Subcutaneous abdominal adipose tissue (tissue), 5 donors: ENCODE measurements around the gene FCRLA.
"Not testable (repeated sequence)": the region's sequence is repeated elsewhere in the genome, so short reads cannot be mapped to it uniquely, and the experiment has no call there.

Source experiments
- H3K27ac ChIP-seq: one replicate; pipeline ENCODE4 v1.7.0; 2013; ENCODE audit warnings: low read depth, mild to moderate bottlenecking, inconsistent platforms, low read length, moderate library complexity
- H3K27me3 ChIP-seq, 5 donors: one replicate each; pipeline ENCODE4 v1.7.0; 2013; ENCODE audit warnings: low read length in 5 of 5, inconsistent platforms in 1 of 5; ENCODE audit not compliant: control insufficient read depth in 5 of 5, insufficient read depth in 4 of 5
- H3K36me3 ChIP-seq, 5 donors: one replicate each; pipeline ENCODE4 v1.7.0; 2013; ENCODE audit warnings: low read length in 5 of 5; ENCODE audit not compliant: control insufficient read depth in 5 of 5, insufficient read depth in 5 of 5
- H3K4me1 ChIP-seq, 5 donors: one replicate each; pipeline ENCODE4 v1.7.0; 2013; ENCODE audit warnings: low read length in 5 of 5, mild to moderate bottlenecking in 3 of 5, moderate library complexity in 1 of 5; ENCODE audit not compliant: control insufficient read depth in 5 of 5, insufficient read depth in 5 of 5
- H3K4me3 ChIP-seq, 5 donors: one replicate each; pipeline ENCODE4 v1.7.0; 2013; ENCODE audit warnings: low read length in 5 of 5, low read depth in 1 of 5
- H3K9ac ChIP-seq, 5 donors: one replicate each; pipeline ENCODE4 v1.7.0; 2013; ENCODE audit warnings: low read length in 5 of 5, mild to moderate bottlenecking in 4 of 5, moderate library complexity in 3 of 5
- H3K9me3 ChIP-seq, 5 donors: one replicate each; pipeline ENCODE4 v1.7.0; 2013; ENCODE audit warnings: low read length in 5 of 5; ENCODE audit not compliant: control insufficient read depth in 5 of 5
- donor health status: healthy.
- donor health status: healthy.
- donor health status: healthy.
- donor health status: healthy.
- donor health status: healthy.

Gene FCRLA, protein sequence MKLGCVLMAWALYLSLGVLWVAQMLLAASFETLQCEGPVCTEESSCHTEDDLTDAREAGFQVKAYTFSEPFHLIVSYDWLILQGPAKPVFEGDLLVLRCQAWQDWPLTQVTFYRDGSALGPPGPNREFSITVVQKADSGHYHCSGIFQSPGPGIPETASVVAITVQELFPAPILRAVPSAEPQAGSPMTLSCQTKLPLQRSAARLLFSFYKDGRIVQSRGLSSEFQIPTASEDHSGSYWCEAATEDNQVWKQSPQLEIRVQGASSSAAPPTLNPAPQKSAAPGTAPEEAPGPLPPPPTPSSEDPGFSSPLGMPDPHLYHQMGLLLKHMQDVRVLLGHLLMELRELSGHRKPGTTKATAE

DNA sequence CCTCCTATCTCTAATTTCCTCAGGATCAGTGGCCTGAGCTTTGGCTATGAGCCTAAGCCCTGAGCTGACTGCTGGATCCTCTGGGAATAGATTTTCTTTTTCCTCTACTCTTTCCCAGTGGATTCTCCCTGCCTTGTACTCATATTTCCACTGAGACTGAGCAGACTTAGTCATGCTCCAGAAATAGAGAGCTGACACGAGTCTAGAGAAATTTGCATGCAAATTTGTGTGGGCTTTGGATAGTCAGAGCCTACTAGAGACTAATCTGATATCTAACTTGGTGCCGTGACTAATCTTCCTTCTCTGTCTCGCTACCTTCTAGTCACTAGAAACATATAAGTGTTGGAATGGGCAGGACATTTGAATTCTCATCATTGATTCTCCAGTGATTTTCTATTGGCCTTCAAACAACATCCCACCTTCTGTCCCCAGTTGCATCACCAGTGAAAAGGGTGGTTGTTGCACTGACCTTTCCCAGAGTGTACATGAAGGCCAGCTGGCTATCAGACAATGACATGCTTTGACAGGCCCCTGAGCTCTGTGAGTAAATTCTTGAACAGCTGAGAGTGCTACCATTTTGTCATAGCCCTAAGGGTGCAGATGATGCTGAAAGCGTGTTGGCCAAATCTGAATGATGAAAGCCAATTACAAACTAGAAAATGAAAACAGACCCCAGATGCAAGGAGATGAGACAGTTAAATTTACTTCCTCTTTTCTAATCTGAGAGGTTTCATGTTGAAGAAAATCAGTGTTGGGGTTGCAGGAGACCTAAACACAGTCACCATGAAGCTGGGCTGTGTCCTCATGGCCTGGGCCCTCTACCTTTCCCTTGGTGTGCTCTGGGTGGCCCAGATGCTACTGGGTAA lies at the start of gene FCRLA:
Gene FCRLA (plus strand): TSS at position 748 of the 866 bp plus-strand sequence. CDS start 36 bp downstream, at position 784.
- H3K9me3 ChIP-seq: no peaks in the 10 kb centered on the region
- H3K36me3 ChIP-seq: no peaks in the 10 kb centered on the region
- H3K27ac ChIP-seq: no peak within 1 kb of the TSS
- no peak within 1 kb of the TSS for H3K4me3 ChIP-seq
- H3K4me1 ChIP-seq: peaks cover 0 to 7% (median 4%) of the 10 kb centered on the region in 5 donors
- peaks cover 0 to 3% (median 0%) of the 10 kb centered on the region in 5 donors for H3K27me3 ChIP-seq
- H3K9ac ChIP-seq: no peak within 1 kb of the TSS

DNA sequence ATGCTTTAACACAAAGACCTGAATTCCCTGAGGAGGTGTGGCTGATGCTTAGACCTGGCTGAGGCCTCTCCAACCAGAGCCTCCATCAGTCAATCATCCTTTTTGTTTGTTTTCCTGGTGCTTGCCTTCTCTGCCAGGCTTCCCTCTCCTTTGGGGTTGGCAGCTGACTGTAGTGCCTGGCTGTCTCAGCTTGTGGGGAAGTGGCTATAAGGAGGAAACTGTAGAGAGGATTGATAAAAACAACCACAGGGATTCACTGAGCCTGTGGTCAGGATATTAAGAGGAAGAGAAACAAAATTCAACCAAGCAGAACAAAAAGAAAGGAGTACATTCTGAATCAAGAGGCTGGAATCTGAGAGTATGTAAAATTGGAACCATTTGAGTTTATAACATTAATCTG lies 48.5 kb upstream of the FCRLA start:
- not testable (repeated sequence) for H3K36me3 ChIP-seq, H3K4me3 ChIP-seq, H3K27me3 ChIP-seq, H3K9me3 ChIP-seq, H3K4me1 ChIP-seq, H3K27ac ChIP-seq, H3K9ac ChIP-seq

DNA sequence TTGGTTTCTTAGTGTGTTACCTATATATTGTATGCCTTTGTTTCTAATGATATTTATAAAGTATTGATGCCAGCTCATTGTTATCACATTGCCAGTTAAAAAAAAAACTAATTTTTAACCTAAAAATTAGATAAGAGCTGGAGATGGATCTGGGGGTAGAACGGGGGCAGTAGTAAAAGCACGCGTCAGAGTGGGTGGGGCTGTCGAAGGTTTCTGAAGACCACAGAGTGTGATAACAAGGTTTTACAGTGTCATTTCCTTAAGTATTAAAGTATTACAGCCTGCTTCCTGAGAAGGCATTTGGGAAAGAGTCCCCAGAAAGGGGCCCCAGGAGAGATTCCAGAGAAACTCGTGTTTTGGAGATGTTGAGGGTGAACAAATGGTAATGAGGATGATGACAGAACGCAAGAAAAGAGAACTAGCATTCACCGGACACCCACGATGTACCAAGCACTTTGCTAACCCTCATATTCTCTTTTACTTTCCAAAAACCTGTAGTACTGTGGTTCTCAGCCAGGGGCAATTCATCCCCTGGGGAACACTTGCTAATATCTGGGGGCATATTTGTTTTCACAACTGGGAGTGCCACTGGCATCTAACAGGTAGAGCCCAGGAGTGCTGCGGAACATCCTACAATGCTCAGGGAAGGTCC lies 45.2 kb upstream of the FCRLA start:
- H3K27me3 ChIP-seq, H3K27ac ChIP-seq, H3K9me3 ChIP-seq, H3K4me1 ChIP-seq, H3K4me3 ChIP-seq, H3K9ac ChIP-seq, H3K36me3 ChIP-seq: not testable (repeated sequence)

DNA sequence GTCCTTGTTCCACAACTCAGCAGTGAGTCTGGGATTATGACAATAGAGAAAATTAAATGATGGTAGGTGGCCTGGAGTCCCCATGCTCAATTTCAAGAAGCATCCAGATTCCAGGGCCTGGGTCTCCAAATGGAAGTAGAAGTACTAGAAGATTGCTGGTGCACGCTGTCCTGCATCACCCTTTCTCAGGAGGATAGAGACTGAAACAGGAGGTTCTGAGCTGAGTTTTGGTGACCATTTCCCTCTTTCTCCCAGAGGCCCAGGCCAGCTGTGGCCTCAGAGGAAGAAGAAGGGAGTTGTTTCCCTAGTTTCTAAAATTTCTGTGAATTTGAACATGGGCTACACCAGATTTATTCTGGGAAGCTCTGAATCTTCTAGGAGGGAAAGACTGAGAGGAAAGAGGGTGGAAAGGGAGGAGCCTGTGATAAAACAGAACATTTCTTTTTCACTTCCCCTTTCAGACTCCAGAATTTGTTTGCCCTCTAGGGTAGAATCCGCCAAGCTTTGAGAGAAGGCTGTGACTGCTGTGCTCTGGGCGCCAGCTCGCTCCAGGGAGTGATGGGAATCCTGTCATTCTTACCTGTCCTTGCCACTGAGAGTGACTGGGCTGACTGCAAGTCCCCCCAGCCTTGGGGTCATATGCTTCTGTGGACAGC lies 44.2 kb upstream of the FCRLA start, which contains the start of gene FCGR2B:
Gene FCGR2B (plus strand): TSS at position 460 of the 656 bp plus-strand sequence. CDS start 99 bp downstream, at position 559.
- not testable (repeated sequence) for H3K27me3 ChIP-seq, H3K4me1 ChIP-seq, H3K36me3 ChIP-seq, H3K27ac ChIP-seq, H3K9me3 ChIP-seq, H3K9ac ChIP-seq
- peak within 1 kb of the TSS in 1 of 5 donors; percentile 22 for H3K4me3 ChIP-seq

DNA sequence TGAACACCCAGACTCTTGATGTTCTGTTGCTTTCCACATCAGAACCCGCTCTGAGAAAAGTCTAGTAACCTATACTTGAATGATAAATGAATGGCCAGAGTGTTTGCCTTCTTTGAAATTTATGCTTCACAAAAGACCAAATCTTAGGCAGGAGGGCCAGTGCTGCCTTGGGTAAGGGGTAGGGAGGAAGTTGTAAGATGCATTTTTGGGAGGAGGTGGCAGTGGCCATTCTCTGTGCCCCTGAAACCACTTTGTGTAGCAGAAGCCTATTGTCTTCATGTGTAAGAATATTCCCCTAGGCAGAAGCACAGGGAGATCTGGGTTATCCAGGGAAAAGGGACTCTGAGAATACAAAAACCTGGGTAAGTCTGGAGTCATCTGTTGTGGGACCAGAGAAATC lies 43.5 kb upstream of the FCRLA start:
- H3K9me3 ChIP-seq, H3K36me3 ChIP-seq, H3K27ac ChIP-seq, H3K27me3 ChIP-seq, H3K4me1 ChIP-seq, H3K9ac ChIP-seq: not testable (repeated sequence)
- peak overlapping the region in 1 of 5 donors; percentile 22 for H3K4me3 ChIP-seq

DNA sequence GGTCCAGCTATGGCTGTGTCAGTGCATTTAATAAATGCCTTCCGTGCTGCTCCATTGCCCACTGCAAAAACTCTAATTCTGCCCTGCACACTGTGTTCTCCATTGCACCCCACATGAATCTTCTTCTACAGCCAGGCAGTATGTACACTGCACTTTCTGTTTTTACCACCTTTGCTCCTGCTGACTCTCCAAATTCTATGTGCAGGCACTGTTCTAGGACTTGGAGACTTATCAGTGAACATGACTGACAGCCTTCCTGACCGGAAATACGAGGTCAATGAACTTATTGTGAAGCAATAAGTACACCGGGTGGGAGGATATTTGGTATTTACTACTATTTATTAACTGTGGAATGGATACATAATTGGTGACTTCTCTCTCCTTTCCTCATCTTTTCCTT lies 42.3 kb upstream of the FCRLA start:
- H3K36me3 ChIP-seq, H3K4me1 ChIP-seq, H3K27me3 ChIP-seq, H3K9ac ChIP-seq, H3K27ac ChIP-seq, H3K4me3 ChIP-seq, H3K9me3 ChIP-seq: not testable (repeated sequence)

DNA sequence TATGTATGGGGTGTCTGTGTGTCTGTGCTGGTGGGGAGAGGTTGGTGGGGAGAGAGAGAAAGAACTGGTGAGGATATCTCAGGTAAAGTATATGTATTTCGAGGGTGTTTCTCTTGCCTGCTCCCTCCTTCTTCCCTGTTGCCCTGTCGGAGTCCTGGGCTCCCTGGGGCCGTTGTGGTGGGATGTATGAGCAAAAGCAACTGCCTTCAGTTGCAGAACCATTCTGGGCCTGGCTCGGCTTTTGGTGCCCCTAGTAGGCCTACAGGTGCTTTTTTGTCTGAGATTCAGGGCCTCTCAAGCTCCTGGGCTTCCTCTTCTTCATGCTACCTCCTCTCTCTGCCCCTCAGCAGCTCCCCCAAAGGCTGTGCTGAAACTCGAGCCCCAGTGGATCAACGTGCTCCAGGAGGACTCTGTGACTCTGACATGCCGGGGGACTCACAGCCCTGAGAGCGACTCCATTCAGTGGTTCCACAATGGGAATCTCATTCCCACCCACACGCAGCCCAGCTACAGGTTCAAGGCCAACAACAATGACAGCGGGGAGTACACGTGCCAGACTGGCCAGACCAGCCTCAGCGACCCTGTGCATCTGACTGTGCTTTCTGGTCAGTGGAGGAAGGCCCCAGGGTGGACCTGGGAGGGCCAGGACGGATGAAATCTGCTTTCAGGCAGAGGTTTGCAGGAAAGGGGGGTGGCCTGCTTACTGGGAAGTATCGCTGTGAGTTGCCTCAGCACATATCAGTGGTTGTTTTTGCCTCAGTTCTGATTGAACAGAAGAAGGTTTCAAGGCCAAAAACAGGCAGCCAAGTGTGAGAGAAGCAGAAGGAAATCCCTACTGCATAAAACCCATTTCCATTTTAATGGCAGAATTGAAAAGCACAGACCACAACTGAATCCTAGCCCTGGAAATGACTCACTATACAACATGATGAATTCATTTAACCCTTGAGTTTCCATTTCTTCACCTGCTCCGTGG lies 35.7 kb upstream of the FCRLA start:
- H3K27me3 ChIP-seq, H3K4me3 ChIP-seq, H3K27ac ChIP-seq, H3K4me1 ChIP-seq, H3K9me3 ChIP-seq, H3K36me3 ChIP-seq, H3K9ac ChIP-seq: not testable (repeated sequence)

DNA sequence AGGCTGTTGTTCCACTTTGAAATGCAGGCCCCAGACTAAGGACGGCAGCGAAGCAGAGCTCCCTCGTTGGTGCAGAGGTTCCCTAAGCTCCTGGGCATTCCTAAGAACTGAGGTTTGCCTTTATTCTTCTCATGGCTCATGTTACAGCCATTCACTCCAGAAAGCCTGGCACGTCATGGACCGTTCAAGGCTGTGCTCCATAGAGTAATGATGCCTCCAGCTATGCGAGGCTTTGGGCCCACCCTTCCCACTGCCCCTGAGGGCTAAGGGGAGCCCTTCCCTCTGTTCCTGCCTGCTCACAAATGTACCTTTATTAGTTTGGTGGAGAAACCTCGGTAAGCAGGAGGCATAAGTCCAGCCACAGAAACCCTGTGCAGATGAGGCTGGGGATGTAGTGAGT lies 33.6 kb upstream of the FCRLA start:
- H3K27me3 ChIP-seq, H3K27ac ChIP-seq, H3K36me3 ChIP-seq, H3K4me3 ChIP-seq, H3K4me1 ChIP-seq, H3K9ac ChIP-seq, H3K9me3 ChIP-seq: not testable (repeated sequence)

DNA sequence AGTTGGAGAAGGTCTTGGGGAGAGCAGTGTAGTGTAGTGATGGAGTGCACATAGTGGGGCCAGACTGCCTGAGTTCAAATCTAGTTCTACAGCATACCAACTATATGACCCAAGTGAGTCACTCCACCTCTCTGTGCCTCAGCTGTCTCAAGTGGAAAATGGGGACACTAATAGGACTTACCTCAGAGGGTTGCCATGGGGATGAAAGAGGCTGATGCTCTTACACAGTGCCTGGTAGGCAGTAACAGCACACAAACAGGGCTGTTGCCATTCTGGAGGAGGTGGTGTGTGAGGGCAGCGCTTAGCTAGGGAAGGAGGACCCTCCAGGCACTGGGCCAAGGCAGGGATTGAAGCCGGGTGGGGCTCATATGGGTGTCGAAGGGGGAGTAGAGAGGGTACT lies 32.6 kb upstream of the FCRLA start:
- not testable (repeated sequence) for H3K27ac ChIP-seq, H3K36me3 ChIP-seq, H3K9ac ChIP-seq

More for the DNA sequence above, 32.6 kb upstream of the FCRLA start:
- H3K4me1 ChIP-seq, H3K4me3 ChIP-seq, H3K9me3 ChIP-seq, H3K27me3 ChIP-seq: not testable (repeated sequence)
